DND-41 (cell line): ENCODE measurements around the gene FRYL.

ENCODE experiments used
- EZH2 ChIP-seq: IDR thresholded peaks from 3 replicates; pipeline ENCODE4 v1.6.1; 2012; ENCODE audit warnings: borderline replicate concordance, low read depth, mild to moderate bottlenecking, moderate library complexity, low read length, inconsistent platforms; ENCODE audit not compliant: severe bottlenecking
- TF ChIP-seq, protein P1 (sequence below): IDR thresholded peaks from 2 replicates; pipeline ENCODE4 v1.5.1; 2012; ENCODE audit warnings: borderline replicate concordance, low read length, moderate library complexity, mild to moderate bottlenecking; ENCODE audit not compliant: poor library complexity, severe bottlenecking; ENCODE audit errors: extremely low read depth

DNA sequence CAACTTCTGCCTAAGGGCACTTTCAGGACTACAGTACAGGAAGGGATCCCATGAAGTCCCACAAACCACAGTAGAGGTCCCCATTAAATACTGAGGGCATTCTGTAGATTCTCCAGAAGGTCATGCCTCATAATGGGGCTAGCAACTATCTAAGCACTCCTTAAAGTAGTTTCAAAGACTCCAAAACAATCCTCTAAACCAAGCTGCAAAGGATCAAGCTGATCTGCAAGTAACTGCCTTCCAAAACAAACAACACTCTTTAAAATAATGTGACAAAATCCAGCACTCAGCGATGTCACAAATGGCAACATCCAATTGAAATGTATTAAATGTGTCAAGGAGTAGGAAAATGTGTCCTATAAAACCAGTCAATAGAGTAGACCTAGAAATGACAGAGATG is 118.7 kb downstream of the FRYL start:
- TF ChIP-seq, protein P1, sequence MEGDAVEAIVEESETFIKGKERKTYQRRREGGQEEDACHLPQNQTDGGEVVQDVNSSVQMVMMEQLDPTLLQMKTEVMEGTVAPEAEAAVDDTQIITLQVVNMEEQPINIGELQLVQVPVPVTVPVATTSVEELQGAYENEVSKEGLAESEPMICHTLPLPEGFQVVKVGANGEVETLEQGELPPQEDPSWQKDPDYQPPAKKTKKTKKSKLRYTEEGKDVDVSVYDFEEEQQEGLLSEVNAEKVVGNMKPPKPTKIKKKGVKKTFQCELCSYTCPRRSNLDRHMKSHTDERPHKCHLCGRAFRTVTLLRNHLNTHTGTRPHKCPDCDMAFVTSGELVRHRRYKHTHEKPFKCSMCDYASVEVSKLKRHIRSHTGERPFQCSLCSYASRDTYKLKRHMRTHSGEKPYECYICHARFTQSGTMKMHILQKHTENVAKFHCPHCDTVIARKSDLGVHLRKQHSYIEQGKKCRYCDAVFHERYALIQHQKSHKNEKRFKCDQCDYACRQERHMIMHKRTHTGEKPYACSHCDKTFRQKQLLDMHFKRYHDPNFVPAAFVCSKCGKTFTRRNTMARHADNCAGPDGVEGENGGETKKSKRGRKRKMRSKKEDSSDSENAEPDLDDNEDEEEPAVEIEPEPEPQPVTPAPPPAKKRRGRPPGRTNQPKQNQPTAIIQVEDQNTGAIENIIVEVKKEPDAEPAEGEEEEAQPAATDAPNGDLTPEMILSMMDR, result no peak
- no peak for TF ChIP-seq EZH2
